Stomach (tissue), 4 donors: ENCODE results near the gene IFI16.

Experiments
- POLR2A ChIP-seq, 4 donors: fragments of 450-650 bp; IDR thresholded peaks; one replicate each; pipeline ENCODE4 v1.6.1; 2016; ENCODE audit warnings: antibody characterized with exemption in 4 of 4, control low read depth in 2 of 4, mild to moderate bottlenecking in 1 of 4, moderate library complexity in 1 of 4
- POLR2AphosphoS5 ChIP-seq, 3 donors: sonication (generic); formaldehyde crosslinking; IDR thresholded peaks; one replicate each; pipeline ENCODE4 v1.6.1; 2016; ENCODE audit warnings: antibody characterized with exemption in 3 of 3
- TF ChIP-seq, protein P1 (sequence below), 7 experiments: fragments of 450-650 bp in 4 of 7; fragments of 200-600 bp in 3 of 7; sonication (generic) in 3 of 7; IDR thresholded peaks; one replicate each; pipeline ENCODE4 v1.5.1; 2016 to 2019; ENCODE audit warnings: antibody characterized with exemption in 7 of 7, control low read depth in 2 of 7, mild to moderate bottlenecking in 1 of 7

DNA sequence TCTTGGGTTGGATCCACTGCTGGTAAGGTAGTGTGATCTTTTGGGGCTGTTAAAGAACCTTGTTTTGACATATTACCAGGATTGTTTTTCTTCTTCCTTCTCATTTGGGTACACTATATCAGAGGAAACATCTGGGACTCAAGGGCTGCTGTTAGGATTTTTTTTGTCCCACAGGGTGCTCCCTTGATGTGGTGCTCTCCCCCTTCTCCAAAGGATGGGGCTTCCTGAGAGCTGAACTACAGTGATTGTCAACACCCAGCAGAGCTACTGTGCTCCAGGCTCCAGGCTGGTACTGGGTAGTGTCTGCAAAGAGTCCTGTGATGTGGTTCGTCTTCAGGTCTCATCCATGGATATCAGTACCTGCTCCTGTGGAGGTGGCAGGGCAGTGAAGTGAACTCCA is 20.6 kb downstream of the IFI16 start:
- TF ChIP-seq POLR2A (IDR thresholded peaks at IDR 0.05) (no peak), POLR2AphosphoS5 (IDR thresholded peaks at IDR 0.05) (no peak)
- TF ChIP-seq, protein P1, sequence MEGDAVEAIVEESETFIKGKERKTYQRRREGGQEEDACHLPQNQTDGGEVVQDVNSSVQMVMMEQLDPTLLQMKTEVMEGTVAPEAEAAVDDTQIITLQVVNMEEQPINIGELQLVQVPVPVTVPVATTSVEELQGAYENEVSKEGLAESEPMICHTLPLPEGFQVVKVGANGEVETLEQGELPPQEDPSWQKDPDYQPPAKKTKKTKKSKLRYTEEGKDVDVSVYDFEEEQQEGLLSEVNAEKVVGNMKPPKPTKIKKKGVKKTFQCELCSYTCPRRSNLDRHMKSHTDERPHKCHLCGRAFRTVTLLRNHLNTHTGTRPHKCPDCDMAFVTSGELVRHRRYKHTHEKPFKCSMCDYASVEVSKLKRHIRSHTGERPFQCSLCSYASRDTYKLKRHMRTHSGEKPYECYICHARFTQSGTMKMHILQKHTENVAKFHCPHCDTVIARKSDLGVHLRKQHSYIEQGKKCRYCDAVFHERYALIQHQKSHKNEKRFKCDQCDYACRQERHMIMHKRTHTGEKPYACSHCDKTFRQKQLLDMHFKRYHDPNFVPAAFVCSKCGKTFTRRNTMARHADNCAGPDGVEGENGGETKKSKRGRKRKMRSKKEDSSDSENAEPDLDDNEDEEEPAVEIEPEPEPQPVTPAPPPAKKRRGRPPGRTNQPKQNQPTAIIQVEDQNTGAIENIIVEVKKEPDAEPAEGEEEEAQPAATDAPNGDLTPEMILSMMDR (IDR thresholded peaks at IDR 0.05): no peak
